ENCODE measurements around the gene TOM1L1.

Gene TOM1L1

DNA sequence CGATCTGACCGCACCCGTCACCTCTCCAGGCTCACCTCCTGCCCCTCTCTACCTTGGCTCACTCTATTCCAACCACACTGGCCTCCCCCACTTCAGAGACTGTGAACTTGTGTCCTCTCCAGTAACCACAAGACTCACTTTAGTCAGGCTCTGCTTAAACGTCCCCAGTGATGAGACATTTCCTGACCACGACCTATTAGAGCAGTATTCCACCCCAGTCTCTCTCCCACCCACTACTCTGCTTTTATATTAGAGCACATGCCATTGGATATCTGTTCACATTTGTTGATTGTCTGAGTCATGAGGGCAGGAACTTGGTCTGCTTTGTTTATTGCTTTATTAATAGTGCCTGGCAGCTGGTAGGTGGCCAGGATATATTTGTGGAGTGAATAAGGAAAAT is 47.7 kb downstream of the TOM1L1 start:
- peak in 1 of 4 experiments; percentile 11 for DNase-seq

GRCh38 chr17:54950116-54950515 is 49.5 kb downstream of the TOM1L1 start:
- DNase-seq, result no peak

DNA sequence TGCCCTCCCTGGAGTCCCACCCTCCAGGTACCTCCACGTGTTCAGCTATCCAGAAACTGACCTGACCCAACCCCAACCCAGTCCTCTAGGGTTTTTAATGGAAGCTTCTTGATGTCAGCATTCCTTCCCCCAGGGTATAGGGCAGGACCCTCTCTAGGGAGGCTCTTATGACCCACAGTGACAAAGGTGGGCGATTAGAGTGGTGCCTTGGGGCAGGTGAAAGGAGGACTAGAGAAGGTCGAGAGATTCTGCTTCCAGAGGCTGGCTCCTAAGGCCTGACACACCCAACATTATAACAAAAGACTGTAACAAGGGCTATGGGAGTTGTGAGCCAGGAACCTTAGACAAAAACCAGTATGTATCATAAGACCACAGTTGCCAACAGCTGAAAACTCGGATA is 50.6 kb downstream of the TOM1L1 start:
- DNase-seq, result no peak

GRCh38 chr17:54956791-54957190 is 56.1 kb downstream of the TOM1L1 start:
- DNase-seq, result no peak

DNA sequence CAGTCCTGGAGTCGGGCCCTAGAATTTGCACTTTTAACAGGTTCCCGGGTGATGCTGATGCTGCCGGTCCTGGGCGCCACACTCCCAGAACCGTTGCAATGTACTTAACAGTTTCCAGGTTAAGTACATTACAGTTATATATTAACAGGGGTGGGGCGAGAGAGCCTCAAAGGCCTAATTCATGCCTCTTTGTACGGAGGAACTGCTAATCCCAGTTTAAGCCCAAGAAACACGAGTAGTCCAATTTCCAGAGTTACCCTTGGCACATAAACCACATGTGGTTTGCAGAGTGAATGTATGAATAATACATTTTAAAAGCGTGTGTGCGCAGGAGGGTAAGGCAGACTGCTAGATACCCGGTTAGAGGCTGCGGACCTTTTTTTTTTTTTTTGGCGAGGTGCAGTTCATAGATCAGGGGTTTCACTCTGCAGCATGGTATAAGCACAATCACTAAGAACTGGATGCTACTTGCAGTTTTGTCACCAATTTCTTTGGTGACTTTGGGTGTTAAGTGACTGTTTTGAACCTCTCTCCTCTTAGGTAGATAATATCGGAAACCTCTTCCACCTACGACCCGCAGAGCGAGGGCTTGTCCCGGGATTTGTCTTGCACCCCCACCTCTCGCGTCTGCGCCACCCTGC is 67.1 kb downstream of the TOM1L1 start:
- peak in 3 of 4 experiments; percentile 3 to 5 (median 3) for DNase-seq

- peak; percentile 98 to 99 (median 98) for DNase-seq
These were observed 67.8 kb downstream of the TOM1L1 start, which contains the start of the genes COX11 and STXBP4 for GRCh38 chr17:54968262-54968987. TSS of gene COX11 (minus strand) at chr17:54968654. CDS start at chr17:54968646, 8 bp downstream. TSS of gene STXBP4 (plus strand) at chr17:54968765. CDS start at chr17:54986220, 17,455 bp downstream.

- peak in 3 of 4 experiments; percentile 17 to 35 (median 21) for DNase-seq
These were observed 68.3 kb downstream of the TOM1L1 start for GRCh38 chr17:54968988-54969332.

GRCh38 chr17:54969658-54970572 is 69.3 kb downstream of the TOM1L1 start:
- no peak for DNase-seq

- no peak for DNase-seq
These were observed 70.5 kb downstream of the TOM1L1 start for GRCh38 chr17:54971147-54971546.

- DNase-seq, result no peak
These were observed 71.2 kb downstream of the TOM1L1 start for GRCh38 chr17:54971901-54972300.

DNA sequence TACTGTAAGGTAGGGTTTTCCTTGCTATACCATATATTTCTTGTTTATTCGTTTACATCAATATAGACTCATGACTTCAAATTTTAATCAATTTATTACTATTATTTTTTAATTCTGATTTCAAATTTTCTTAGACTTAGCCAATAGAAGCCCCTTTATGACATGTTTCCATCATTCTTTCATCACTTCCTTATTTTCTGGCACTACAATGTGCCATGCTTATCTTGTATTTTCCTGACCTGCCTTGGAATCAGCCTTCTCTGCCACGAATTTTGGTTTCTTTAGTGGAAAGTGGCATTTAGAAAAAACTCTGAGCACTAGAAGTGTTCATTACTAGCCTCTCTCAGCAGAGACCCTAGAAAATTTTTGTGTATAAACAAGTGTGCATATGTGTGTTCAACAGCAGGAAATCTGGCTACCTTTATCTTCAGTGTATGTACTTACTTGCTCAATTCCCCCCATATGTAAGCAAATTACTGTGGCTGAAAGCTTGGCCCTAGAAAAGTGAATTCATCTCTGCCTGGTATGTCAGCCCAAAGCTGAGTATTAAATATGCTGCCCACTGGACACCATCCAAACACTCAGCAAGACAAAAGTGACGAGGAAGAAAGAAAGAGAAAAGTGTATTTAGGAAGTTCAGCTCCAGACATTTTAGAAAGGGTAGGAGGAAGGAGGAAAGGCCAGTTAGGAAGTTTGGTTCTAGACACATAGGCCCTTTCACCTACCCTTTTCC is 71.9 kb downstream of the TOM1L1 start:
- DNase-seq, result no peak

- no peak for DNase-seq
These were observed 74.1 kb downstream of the TOM1L1 start for GRCh38 chr17:54974759-54975158.

- DNase-seq, result no peak
These were observed 75.7 kb downstream of the TOM1L1 start for GRCh38 chr17:54976316-54976715.

GRCh38 chr17:54977744-54978143 is 77.1 kb downstream of the TOM1L1 start:
- no peak for DNase-seq

- DNase-seq, result no peak
These were observed 79.0 kb downstream of the TOM1L1 start for GRCh38 chr17:54979657-54980056.

- no peak for DNase-seq
These were observed 79.7 kb downstream of the TOM1L1 start for GRCh38 chr17:54980375-54980774.

DNA sequence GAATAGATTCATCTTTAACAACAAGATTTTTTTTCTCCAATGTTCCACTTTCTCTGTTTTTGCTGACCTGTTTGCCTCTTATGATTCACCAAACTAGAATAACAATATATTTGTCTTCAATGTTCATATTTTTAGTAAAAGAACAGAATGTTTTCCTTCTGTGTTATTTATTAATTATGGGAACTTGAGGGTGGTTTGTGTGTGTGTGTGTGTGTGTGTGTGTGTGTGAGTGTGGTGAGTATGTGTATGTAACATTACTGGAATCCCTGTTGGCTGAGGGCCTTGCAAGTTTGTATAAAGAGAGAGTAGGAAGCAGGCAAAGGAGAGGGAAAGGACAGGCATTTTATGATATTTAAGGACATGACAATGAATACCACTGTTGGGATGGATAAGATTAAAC is 81.7 kb downstream of the TOM1L1 start:
- no peak for DNase-seq

GRCh38 chr17:54983260-54983659 is 82.6 kb downstream of the TOM1L1 start:
- DNase-seq, result no peak

- DNase-seq, result no peak
These were observed 84.8 kb downstream of the TOM1L1 start for GRCh38 chr17:54985476-54985875.

DNA sequence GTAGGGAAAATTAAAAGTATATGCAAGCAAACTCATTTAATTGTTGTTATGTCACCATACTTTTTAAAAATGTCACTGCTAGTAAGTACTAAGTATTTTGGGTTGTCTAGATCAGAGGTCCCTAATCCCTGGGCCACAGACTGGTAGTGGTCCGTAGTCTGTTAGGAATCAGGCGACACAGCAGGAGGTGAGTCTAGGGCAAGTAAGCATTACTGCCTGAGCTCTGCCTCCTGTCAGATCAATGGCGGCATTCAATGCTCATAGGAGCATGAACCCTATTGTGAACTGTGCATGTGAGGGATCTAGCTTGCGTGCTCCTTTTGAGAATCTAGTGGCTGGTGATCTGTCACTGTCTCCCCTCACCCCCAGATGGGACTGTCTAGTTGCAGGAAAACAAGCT is 89.5 kb downstream of the TOM1L1 start:
- no peak for DNase-seq

- no peak for DNase-seq
These were observed 90.9 kb downstream of the TOM1L1 start for GRCh38 chr17:54991567-54991966.

Data from suppressor macrophage (primary cell).